ENCODE results near the gene CCDC144A.
"Not testable (repeated sequence)": the region's sequence is repeated elsewhere in the genome, so short reads cannot be mapped to it uniquely, and the experiment has no call there.

CCDC144A gene

DNA sequence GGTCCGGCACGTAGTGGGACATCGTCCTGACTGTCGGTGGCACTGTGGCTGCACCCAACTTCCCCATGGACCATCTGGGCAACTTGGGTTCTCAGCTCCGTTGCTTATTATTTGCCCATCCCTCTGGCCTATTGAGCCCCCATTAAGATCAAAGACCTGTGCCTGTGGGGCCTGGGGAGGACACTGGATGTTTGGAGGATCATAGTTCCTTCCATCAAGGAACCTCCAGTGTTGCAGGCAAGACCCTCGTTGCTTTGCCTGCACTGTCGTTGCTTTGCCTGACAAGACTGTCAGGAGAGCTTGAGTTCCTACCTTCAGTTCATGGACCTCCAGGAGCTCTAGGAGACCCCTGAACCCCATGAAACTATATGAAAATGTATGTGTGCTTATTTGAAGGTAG, 127.2 kb downstream of the CCDC144A start:
- H3K36me3 ChIP-seq (ENCODE audit: insufficient read depth, low read length) = no peaks in the 10 kb centered on the region
- H3K4me2 ChIP-seq (ENCODE audit: low read length) = no peak overlapping the region
- H3K4me1 ChIP-seq (ENCODE audit: insufficient read depth, low read length, severe bottlenecking) = no peaks in the 10 kb centered on the region
- H3K9me3 ChIP-seq (ENCODE audit: low read length) = no peaks in the 10 kb centered on the region
- H3K9me2 ChIP-seq (ENCODE audit: low read depth, low read length) = no peaks in the 10 kb centered on the region
- H4K20me1 ChIP-seq (ENCODE audit: insufficient read depth, low read length) = no peaks in the 10 kb centered on the region
- H3F3A ChIP-seq (ENCODE audit: insufficient read depth, low read length) = no peaks in the 10 kb centered on the region
- TF ChIP-seq, protein P1, sequence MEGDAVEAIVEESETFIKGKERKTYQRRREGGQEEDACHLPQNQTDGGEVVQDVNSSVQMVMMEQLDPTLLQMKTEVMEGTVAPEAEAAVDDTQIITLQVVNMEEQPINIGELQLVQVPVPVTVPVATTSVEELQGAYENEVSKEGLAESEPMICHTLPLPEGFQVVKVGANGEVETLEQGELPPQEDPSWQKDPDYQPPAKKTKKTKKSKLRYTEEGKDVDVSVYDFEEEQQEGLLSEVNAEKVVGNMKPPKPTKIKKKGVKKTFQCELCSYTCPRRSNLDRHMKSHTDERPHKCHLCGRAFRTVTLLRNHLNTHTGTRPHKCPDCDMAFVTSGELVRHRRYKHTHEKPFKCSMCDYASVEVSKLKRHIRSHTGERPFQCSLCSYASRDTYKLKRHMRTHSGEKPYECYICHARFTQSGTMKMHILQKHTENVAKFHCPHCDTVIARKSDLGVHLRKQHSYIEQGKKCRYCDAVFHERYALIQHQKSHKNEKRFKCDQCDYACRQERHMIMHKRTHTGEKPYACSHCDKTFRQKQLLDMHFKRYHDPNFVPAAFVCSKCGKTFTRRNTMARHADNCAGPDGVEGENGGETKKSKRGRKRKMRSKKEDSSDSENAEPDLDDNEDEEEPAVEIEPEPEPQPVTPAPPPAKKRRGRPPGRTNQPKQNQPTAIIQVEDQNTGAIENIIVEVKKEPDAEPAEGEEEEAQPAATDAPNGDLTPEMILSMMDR (IDR thresholded peaks at IDR 0.05; ENCODE audit: low read length) = no peak
- no peak for TF ChIP-seq EZH2 (IDR thresholded peaks at IDR 0.05; ENCODE audit: borderline replicate concordance, low read length)
- no peaks in the 10 kb centered on the region for H3K79me2 ChIP-seq (ENCODE audit: insufficient read depth, low read length)
- no peak overlapping the region for H2AFZ ChIP-seq (ENCODE audit: low read length)
- H3K9ac ChIP-seq (ENCODE audit: low read length) = no peak overlapping the region
- 0 out of 2 replicates have a peak, but pooled peaks cover 7% of the 10 kb centered on the region for H3K27me3 ChIP-seq (ENCODE audit: insufficient read depth, low read length)
- no peak overlapping the region for H3K4me3 ChIP-seq (ENCODE audit: low read depth, low read length, poor library complexity, severe bottlenecking)
- no peak overlapping the region for H3K27ac ChIP-seq (ENCODE audit: low read depth, low read length, poor library complexity, severe bottlenecking)

DNA sequence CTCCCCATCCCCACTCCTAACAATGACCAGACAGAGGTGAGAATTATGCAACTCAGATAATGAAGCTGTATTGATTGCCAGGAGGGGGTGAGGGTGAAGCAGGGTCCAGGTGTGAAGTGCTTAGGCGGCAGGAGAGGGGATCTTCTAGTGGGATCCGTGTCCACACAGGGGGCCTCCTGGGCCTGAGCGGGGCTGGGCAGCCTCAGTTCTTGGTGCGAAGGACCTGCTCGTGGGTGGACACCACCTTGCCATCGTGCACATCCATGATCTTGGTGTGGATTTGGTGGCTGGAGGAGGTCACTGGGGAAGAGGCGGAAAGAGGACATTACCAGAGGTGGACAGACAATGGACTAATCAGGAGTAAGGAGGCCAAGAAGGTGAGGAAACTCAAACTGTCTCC, 127.9 kb downstream of the CCDC144A start:
- not testable (repeated sequence) for H3K27me3 ChIP-seq (ENCODE audit: insufficient read depth, low read length); H3K4me1 ChIP-seq (ENCODE audit: insufficient read depth, low read length, severe bottlenecking); H3K79me2 ChIP-seq (ENCODE audit: insufficient read depth, low read length); H3K9me3 ChIP-seq (ENCODE audit: low read length); H3K4me3 ChIP-seq (ENCODE audit: low read depth, low read length, poor library complexity, severe bottlenecking); H3K36me3 ChIP-seq (ENCODE audit: insufficient read depth, low read length); H3F3A ChIP-seq (ENCODE audit: insufficient read depth, low read length); H3K4me2 ChIP-seq (ENCODE audit: low read length); H3K9ac ChIP-seq (ENCODE audit: low read length); H3K9me2 ChIP-seq (ENCODE audit: low read depth, low read length); H3K27ac ChIP-seq (ENCODE audit: low read depth, low read length, poor library complexity, severe bottlenecking); H2AFZ ChIP-seq (ENCODE audit: low read length); H4K20me1 ChIP-seq (ENCODE audit: insufficient read depth, low read length)

DNA sequence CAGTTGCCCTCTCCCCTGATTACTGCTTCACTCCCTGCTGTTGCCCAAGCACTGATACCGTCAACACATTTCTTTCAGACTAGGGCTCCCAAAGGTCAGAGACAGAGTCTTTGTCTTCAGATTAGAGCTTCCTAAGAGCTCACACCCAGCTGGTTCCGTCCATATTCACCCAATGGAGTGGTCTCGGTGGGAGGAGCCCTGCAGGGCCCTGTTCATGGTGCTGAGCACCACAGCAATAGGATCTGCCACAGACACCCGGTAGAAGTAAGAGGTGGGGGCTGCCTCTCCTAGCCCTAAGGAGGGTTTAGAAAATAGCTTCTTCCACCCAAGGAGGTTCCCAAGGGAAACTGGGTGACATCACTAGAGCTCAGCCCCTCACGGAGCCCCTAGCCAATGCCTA, 128.3 kb downstream of the CCDC144A start:
- Histone ChIP-seq H3K4me3 (ENCODE audit: low read depth, low read length, poor library complexity, severe bottlenecking) (no peak overlapping the region), H2AFZ (ENCODE audit: low read length) (no peak overlapping the region), H3F3A (ENCODE audit: insufficient read depth, low read length) (no peaks in the 10 kb centered on the region), H3K9me2 (ENCODE audit: low read depth, low read length) (no peaks in the 10 kb centered on the region), H3K27ac (ENCODE audit: low read depth, low read length, poor library complexity, severe bottlenecking) (no peak overlapping the region), H3K79me2 (ENCODE audit: insufficient read depth, low read length) (no peaks in the 10 kb centered on the region), H3K4me2 (ENCODE audit: low read length) (no peak overlapping the region), H3K27me3 (ENCODE audit: insufficient read depth, low read length) (0 out of 2 replicates have a peak, but pooled peaks cover 7% of the 10 kb centered on the region), H3K36me3 (ENCODE audit: insufficient read depth, low read length) (no peaks in the 10 kb centered on the region), H3K4me1 (ENCODE audit: insufficient read depth, low read length, severe bottlenecking) (no peaks in the 10 kb centered on the region), H3K9ac (ENCODE audit: low read length) (no peak overlapping the region), H3K9me3 (ENCODE audit: low read length) (no peaks in the 10 kb centered on the region), H4K20me1 (ENCODE audit: insufficient read depth, low read length) (no peaks in the 10 kb centered on the region)
- no peak for TF ChIP-seq EZH2 (IDR thresholded peaks at IDR 0.05; ENCODE audit: borderline replicate concordance, low read length)
- TF ChIP-seq, protein P1 (IDR thresholded peaks at IDR 0.05; ENCODE audit: low read length) = no peak

DNA sequence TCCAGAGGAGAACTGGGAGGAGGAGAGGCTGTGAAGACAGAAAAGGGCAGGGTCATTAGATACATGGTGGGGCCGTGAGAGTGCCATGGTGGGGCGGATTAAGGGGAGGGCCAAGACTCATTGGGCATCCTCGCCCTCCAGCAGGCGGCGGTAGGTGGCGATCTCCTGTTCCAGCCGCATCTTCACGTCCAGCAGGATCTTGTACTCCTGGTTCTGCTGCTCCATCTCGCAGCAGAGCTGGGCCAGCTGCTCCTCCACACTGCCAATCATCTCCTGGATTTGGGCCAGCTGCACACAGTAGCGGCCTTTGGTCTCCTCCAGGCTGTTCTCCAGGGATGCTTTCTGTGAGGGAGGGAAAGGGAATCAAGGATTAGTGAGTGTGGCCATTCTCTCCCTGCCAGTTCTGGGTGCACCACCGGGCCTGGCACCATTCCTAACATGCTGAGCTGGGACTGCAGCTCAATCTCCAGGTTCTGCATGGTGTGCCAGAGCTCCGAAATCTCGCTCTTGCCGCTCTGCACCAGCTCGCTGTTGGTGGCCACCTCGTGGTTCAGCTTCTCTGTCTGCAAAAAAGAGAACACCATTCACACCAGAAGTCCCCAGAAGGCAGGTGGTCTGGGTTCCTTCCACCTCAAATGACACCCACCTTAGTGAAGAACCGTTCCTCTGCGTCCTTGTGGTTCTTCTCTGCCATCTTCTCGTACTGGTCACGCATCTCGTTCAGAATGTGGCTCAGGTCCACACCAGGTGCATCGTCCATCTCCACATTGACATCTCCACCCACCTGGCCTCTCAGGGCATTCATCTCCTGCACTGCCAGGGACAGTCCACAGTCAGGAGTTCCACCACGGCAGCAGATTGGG, 129.0 kb downstream of the CCDC144A start:
- H4K20me1 ChIP-seq (ENCODE audit: insufficient read depth, low read length) = no peaks in the 10 kb centered on the region
- 0 out of 2 replicates have a peak, but pooled peaks cover 7% of the 10 kb centered on the region for H3K27me3 ChIP-seq (ENCODE audit: insufficient read depth, low read length)
- no peak overlapping the region for H3K27ac ChIP-seq (ENCODE audit: low read depth, low read length, poor library complexity, severe bottlenecking)
- H3K9me2 ChIP-seq (ENCODE audit: low read depth, low read length) = no peaks in the 10 kb centered on the region
- TF ChIP-seq EZH2 (IDR thresholded peaks at IDR 0.05; ENCODE audit: borderline replicate concordance, low read length) = no peak
- TF ChIP-seq, protein P1 (IDR thresholded peaks at IDR 0.05; ENCODE audit: low read length) = peak; percentile 26; the same call in 1 of the 2 replicates
- no peak overlapping the region for H2AFZ ChIP-seq (ENCODE audit: low read length)
- no peak overlapping the region for H3K4me3 ChIP-seq (ENCODE audit: low read depth, low read length, poor library complexity, severe bottlenecking)
- no peak overlapping the region for H3K4me2 ChIP-seq (ENCODE audit: low read length)
- no peaks in the 10 kb centered on the region for H3K4me1 ChIP-seq (ENCODE audit: insufficient read depth, low read length, severe bottlenecking)
- H3K79me2 ChIP-seq (ENCODE audit: insufficient read depth, low read length) = no peaks in the 10 kb centered on the region
- H3K9me3 ChIP-seq (ENCODE audit: low read length) = no peaks in the 10 kb centered on the region
- H3F3A ChIP-seq (ENCODE audit: insufficient read depth, low read length) = no peaks in the 10 kb centered on the region
- H3K36me3 ChIP-seq (ENCODE audit: insufficient read depth, low read length) = no peaks in the 10 kb centered on the region
- no peak overlapping the region for H3K9ac ChIP-seq (ENCODE audit: low read length)
